HG02571 (cell line): ENCODE measurements around the gene LYPD8.

Source experiments
- ATAC-seq: cut with Tn5 transposase; IDR thresholded peaks from one replicate; pipeline ENCODE4 v1.9.1; 2021; ENCODE audit warnings: mild to moderate bottlenecking, moderate library complexity; ENCODE audit not compliant: unreplicated experiment

LYPD8 gene

GRCh38 chr1:248758352-248758751, 2.8 kb upstream of the LYPD8 start:
- no peak for ATAC-seq

DNA sequence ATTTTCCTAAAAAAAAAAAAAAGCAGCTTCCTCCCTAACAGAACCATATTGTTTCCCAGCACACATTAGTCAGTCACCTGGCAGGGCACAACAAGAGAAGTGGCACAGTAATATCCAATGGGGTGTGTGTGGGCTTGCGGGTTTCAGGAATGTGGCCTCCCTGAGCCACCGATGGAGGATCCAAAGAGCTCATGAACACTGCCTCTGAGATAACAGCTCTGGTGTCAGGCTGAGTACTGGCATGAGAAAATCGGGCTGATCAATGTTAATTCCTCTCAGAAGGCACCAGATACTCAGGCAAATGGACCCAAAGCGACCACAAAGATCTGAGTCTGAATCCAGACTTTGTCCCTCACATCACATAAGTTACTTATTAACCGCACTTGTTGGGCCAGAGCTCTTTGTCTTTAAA, 2.2 kb upstream of the LYPD8 start:
- ATAC-seq: no peak

DNA sequence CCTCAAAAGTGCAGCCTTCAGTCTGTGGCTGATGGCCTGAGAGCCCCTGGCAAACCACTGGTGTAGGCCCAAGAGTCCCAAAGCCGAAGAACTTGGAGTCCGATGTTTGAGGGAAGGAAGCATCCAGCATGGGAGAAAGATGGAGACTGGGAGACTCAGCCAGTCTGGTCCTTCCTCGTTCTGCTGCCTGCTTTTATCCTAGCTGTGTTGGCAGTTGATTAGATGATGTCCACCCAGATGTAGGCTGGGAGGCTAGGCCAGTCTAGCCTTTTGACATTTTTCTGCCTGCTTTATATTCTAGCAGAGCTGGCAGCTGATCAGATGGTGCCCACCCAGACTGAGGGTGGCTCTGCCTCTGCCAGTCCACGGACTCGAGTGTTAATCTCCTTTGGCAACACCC, 1.1 kb upstream of the LYPD8 start:
- no peak for ATAC-seq

DNA sequence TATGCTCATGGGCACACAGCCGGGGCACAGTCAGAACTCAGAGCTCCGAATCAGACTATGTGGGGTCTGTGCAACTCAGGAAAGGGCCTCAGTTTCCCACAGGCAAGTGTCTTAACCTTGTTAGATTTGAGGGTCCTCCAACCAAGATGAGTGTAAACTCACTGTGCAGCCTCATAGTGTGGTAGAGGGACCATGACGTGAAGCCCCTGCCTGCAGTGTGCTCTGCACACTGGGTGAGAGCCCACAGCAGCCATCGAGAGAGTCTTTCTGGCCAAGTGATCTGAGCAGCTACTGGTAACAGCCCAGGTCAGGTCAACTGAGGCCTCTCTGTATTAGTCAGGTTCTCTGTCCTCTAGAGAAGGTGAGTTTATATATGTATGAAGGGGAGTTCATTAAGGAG, 592 bp upstream of the LYPD8 start:
- ATAC-seq: no peak

- ATAC-seq: no peak
Measured at GRCh38 chr1:248753708-248754280, 1.8 kb downstream of the LYPD8 start.

GRCh38 chr1:248753029-248753594, 2.4 kb downstream of the LYPD8 start:
- ATAC-seq: no peak

- no peak for ATAC-seq
Measured at GRCh38 chr1:248752161-248753028, 3.2 kb downstream of the LYPD8 start.

- ATAC-seq: no peak
Measured at GRCh38 chr1:248751635-248752034, 3.9 kb downstream of the LYPD8 start.

- ATAC-seq: no peak
Measured at GRCh38 chr1:248751142-248751541, 4.4 kb downstream of the LYPD8 start.

GRCh38 chr1:248750496-248750895, 5.1 kb downstream of the LYPD8 start:
- ATAC-seq: no peak

DNA sequence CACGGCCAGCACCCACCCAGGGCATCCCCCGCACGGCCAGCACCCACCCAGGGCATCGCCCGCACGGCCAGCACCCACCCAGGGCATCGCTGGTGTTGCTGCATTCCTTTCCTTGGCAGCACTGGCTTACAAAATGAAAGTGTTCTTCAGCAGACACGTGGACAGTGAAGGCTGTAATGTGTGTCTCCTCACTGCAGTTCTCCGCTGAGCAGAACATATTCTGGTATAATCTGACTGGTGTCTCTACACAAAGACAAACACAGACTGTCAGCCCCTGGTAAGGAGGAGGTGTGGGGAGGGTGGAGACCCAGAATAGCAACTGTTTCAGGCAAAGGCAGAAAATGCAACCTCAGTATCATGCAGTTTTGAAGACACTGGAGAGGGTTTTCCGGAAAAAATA, 7.3 kb downstream of the LYPD8 start:
- ATAC-seq: no peak

- ATAC-seq: no peak
Measured at GRCh38 chr1:248740876-248741275, 14.7 kb downstream of the LYPD8 start.

DNA sequence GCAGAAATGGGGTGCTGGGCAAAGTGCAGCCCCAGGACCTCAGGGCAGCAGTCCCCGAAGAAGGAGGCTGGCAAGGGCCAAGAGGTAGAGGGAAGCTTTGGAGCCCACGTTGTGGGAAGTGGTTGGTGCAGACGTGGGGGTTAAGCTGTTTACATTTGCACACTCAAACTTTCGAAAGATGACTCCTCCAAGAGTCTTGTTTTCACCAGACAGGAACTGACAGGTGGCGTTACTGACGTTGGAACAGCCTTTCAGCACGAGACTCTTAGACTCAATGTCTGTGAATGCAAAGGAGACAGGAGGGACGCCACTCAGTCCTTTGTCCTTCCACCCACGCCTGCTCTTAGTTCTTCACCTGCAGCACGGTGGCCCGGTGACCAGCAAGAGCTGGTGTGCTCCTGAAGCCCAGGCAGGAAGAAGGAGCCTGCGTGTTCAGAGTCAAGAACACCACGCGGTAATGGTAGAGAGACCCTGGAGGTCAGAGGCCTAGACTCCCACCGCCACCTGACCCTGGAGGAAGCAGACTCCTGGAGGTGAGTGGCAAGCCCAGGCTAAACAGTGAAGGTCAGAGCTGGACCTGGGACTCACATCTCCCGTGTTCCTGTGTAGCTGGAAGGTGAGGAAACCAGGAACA, 15.9 kb downstream of the LYPD8 start:
- ATAC-seq: no peak

GRCh38 chr1:248737457-248737856, 18.1 kb downstream of the LYPD8 start:
- ATAC-seq: no peak

DNA sequence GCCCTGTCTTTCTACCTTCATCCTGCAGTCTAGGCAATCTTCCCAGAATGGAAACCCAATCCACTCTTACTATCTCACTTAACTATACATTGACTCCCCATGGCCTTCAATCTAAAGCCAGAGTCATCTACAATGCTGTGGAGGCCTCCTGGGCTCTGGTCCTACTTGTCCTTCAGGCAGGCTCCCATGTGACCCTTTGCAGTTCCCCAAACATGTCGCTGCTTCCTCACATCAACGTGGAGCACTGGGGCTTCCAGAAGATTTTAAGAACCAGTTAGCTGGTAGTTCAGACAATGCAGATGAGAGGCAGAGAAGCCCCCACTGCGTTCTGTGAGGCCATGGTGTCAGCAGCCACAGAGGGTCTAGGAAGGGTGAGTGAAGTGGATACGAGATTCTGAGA, 18.6 kb downstream of the LYPD8 start:
- ATAC-seq: no peak

DNA sequence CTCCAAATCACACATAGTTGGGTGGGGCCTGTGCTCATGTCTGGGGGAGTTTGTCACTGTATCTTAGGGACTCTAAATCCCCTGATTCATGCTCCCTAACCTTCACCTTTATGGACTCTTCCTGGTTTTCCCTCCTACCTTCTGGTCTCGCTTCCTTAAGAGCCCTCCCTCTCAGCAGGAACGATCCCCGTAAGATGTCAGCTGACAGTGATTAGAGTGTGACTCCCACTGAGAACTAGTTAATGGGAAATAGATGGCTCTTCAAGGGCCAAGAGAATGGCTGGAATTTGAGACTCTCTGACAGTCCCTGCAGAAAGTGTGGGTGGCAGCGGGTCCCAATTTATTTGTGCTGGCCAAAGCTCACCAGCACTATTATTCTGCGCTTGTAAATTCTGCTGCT, 22.0 kb downstream of the LYPD8 start:
- no peak for ATAC-seq

- no peak for ATAC-seq
Measured at GRCh38 chr1:248730507-248731335, 24.8 kb downstream of the LYPD8 start.

GRCh38 chr1:248714248-248714647, 41.3 kb downstream of the LYPD8 start:
- ATAC-seq: no peak

DNA sequence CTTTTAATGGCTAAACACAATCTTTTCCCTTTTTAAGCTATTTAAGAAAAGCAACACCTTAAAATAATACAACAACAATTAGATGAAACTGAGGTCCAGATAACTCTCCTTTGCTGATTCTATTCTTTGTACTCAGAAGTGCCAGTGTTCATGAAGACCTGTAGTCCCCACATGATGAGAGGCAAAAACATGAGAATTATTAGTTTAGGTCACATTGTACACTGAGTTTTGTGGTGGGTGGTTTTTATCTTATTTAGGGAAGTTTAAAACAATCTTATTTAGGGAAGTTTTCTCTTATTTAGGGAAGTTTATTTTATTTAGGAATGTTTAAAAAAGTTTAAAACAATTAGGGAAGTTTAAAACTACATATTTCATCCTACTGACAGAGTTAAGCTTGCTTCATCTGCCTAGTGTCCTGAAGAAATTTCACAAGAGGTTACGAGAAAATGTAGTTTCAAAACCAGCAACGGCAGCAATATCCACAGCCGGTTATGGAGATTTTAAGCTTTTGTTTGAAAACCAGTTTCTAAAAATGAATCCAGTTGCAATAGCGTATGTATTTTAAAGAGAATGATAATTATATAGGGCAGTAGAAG, 45.2 kb downstream of the LYPD8 start:
- no peak for ATAC-seq

- no peak for ATAC-seq
Measured at GRCh38 chr1:248704606-248705005, 51.0 kb downstream of the LYPD8 start.

GRCh38 chr1:248703674-248704073, 51.9 kb downstream of the LYPD8 start:
- no peak for ATAC-seq
